Sigmoid colon (tissue), 7 donors: ENCODE measurements around the gene QKI. TPM values are rescaled to one million over a fixed set of nuclear protein-coding genes. Genes with fewer than 3 reads are reported as not detected.

ENCODE experiments used
- DNase-seq: peaks from one replicate; pipeline ENCODE4 v3.0.0-alpha.2; 2019
- H3K27ac ChIP-seq, 4 donors: fragments of 200-600 bp; sonication (generic); one replicate each; pipeline ENCODE4 v1.5.1; 2016 to 2019; ENCODE audit warnings: mild to moderate bottlenecking in 1 of 4
- H3K27me3 ChIP-seq, 3 donors: fragments of 200-600 bp; sonication (generic); one replicate each; pipeline ENCODE4 v1.5.1; 2019; ENCODE audit warnings: mild to moderate bottlenecking in 1 of 3
- H3K36me3 ChIP-seq, 4 donors: fragments of 200-600 bp; sonication (generic); one replicate each; pipeline ENCODE4 v1.5.1; 2016 to 2019
- H3K4me1 ChIP-seq, 4 donors: fragments of 200-600 bp; sonication (generic); one replicate each; pipeline ENCODE4 v1.5.1; 2017 to 2019
- H3K4me3 ChIP-seq, 4 donors: fragments of 200-600 bp; sonication (generic); one replicate each; pipeline ENCODE4 v1.5.1; 2017 to 2019; ENCODE audit warnings: mild to moderate bottlenecking in 2 of 4, moderate library complexity in 1 of 4
- H3K9me3 ChIP-seq, 4 donors: fragments of 200-600 bp in 3 of 4; sonication (generic) in 3 of 4; one replicate each; pipeline versions ENCODE4 v1.5.1 to v1.6.1; 2013 to 2019
- EP300 ChIP-seq, 4 donors: sonication (generic); formaldehyde crosslinking; IDR thresholded peaks; one replicate each; pipeline ENCODE4 v1.6.1; 2017; ENCODE audit warnings: antibody characterized with exemption in 4 of 4
- POLR2A ChIP-seq, 2 donors: fragments of 450-650 bp; IDR thresholded peaks; one replicate each; pipeline ENCODE4 v1.6.1; 2016; ENCODE audit warnings: antibody characterized with exemption in 2 of 2, mild to moderate bottlenecking in 2 of 2, moderate library complexity in 2 of 2
- POLR2AphosphoS5 ChIP-seq, 4 donors: sonication (generic); formaldehyde crosslinking; IDR thresholded peaks; one replicate each; pipeline ENCODE4 v1.6.1; 2017; ENCODE audit warnings: antibody characterized with exemption in 4 of 4
- WGBS, 2 donors: extraction: QIAGEN DNeasy Blood & Tissue Kit; methylation state at CpG; one replicate each; pipeline ENCODE4 v1.1.7; 2013; 5-methylcytosine and 5-hydroxymethylcytosine counted together
- intact Hi-C: fragments of 100-400 bp; cut with DNase I; formaldehyde crosslinking; loops from one replicate; pipeline ENCODE4 v1.15.1; 2023
- polyA plus RNA-seq, 3 donors: library from polyadenylated mRNA; stranded (reverse); fragments of 200-250 nt; gene quantifications; one replicate each; pipeline ENCODE4 v1.2.3, GENCODE V29; 2013
- total RNA-seq, 4 donors: library from RNA; depleted of rRNA; stranded (reverse); fragments of >200 nt; gene quantifications; one replicate each; pipeline ENCODE4 v1.1.0, GENCODE V29; 2016
- TF ChIP-seq, protein P1 (sequence below), 4 experiments: fragments of 450-650 bp in 3 of 4; fragments of 200-600 bp in 1 of 4; IDR thresholded peaks; one replicate each; pipeline ENCODE4 v1.5.1; 2016 to 2019; ENCODE audit warnings: antibody characterized with exemption in 4 of 4, mild to moderate bottlenecking in 3 of 4, moderate library complexity in 2 of 4
- donor health status: healthy with polysubstance abuse.
- donor health status: Bipolar disorder and iron deficiency.
- donor health status: healthy.

Gene QKI
- total and polyA plus RNA-seq, 7 donors: 9.2 to 146 (median 139) TPM

DNA sequence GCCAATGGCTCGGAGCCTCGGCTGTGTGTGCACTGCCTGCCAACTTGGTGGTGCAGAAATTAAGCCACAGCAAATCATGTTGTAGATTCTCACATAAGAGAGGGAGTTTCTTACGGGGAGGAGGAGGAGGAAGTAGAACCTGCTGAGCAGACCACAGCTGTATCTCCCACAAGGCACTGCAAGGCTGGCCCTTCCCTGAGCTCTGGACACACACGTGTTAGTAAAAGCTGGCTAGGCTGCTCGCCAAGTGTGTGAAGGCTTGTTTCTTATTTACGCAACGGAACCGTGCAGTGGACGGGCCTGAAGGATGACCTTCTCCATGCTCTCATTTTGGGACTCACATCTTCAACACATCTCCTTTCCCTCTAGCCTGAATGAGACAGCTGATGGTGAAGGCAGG, 15.7 kb upstream of the QKI start:
- Histone ChIP-seq H3K9me3 (no peaks in the 10 kb centered on the region), H3K4me3 (no peak overlapping the region), H3K4me1 (peaks cover 0 to 14% (median 2%) of the 10 kb centered on the region in 4 donors), H3K27me3 (no peaks in the 10 kb centered on the region), H3K36me3 (no peaks in the 10 kb centered on the region), H3K27ac (no peak overlapping the region)
- intact Hi-C loops: no loop called here
- DNase-seq: peak; percentile 82
- 75 to 83% methylated on average over 9 of the region's 9 CpGs for WGBS, 2 donors
- TF ChIP-seq, protein P1, sequence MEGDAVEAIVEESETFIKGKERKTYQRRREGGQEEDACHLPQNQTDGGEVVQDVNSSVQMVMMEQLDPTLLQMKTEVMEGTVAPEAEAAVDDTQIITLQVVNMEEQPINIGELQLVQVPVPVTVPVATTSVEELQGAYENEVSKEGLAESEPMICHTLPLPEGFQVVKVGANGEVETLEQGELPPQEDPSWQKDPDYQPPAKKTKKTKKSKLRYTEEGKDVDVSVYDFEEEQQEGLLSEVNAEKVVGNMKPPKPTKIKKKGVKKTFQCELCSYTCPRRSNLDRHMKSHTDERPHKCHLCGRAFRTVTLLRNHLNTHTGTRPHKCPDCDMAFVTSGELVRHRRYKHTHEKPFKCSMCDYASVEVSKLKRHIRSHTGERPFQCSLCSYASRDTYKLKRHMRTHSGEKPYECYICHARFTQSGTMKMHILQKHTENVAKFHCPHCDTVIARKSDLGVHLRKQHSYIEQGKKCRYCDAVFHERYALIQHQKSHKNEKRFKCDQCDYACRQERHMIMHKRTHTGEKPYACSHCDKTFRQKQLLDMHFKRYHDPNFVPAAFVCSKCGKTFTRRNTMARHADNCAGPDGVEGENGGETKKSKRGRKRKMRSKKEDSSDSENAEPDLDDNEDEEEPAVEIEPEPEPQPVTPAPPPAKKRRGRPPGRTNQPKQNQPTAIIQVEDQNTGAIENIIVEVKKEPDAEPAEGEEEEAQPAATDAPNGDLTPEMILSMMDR (IDR thresholded peaks at IDR 0.05): no peak
- TF ChIP-seq POLR2AphosphoS5 (IDR thresholded peaks at IDR 0.05) (peak in 1 of 4 donors; percentile 49), EP300 (IDR thresholded peaks at IDR 0.05) (no peak)

DNA sequence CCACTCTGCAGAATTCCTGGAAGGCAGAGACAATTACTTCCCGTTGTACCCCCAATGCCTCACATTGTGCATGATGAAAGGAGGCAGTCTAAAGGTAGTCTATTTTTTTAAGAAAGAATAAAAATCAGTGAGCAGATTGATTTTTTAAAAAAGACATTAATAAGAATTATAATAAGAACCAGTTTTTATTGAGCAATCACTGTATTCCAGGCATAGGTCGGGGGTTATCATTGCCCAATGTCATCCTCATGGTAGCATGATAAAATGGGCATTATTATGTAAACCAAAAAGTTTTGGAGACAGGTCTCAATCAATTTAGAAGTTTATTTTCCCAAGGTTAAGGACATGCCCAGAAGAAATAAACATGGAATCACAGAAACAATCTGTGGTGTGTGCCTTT, 14.0 kb upstream of the QKI start:
- intact Hi-C loops: no loop called here
- H3K36me3 ChIP-seq: no peaks in the 10 kb centered on the region
- no peak overlapping the region for H3K4me3 ChIP-seq
- no peak for DNase-seq
- peaks cover 0 to 19% (median 8%) of the 10 kb centered on the region in 4 donors for H3K4me1 ChIP-seq
- H3K9me3 ChIP-seq: no peaks in the 10 kb centered on the region
- H3K27me3 ChIP-seq: no peaks in the 10 kb centered on the region
- 83 to 92% methylated on average over 2 of the region's 2 CpGs for WGBS, 2 donors
- TF ChIP-seq, protein P1 (IDR thresholded peaks at IDR 0.05): no peak
- TF ChIP-seq POLR2A (IDR thresholded peaks at IDR 0.05) (no peak), POLR2AphosphoS5 (IDR thresholded peaks at IDR 0.05) (no peak), EP300 (IDR thresholded peaks at IDR 0.05) (no peak)
- H3K27ac ChIP-seq: no peak overlapping the region

DNA sequence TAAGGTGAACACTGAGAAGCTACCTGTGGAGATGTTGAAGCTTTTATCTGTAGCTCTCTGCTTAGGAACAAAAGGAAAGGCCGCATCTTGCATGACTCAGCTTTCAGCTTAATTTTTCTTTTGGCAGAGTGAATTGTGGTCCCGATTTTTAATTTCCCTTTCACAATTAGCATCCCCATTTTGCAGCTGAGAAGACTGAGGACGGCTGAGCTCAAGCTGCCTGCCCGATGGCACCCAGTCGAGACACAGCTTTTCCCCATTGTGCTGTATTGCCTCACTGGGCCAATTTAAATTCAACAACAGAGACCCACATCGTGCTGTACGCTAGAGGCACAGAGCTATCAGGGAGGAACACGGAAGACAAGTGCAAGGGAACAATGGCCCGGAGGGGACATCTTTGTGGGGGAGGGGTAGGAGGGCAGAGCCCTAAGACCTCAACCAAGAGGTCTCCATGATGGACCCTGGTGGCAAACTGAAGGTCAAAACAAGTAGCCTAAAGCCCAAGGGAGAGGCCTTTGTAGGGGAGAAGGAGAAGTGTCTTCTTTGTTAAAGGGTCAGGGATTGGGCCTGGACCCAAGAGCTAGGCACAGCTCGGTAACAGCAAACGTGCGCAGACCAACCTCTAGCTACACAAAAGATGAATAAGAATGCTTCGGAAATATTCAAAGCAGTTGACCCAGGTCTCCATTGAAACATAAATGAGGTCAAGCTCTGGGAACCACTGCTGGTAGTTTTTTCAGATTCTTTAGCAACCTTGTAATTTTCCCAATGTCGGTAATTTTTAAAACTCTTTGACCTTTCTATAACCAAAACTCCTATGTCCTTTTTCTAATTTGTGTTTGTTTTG, 13.3 kb upstream of the QKI start:
- intact Hi-C loops: no loop called here
- TF ChIP-seq EP300 (IDR thresholded peaks at IDR 0.05): no peak
- Histone ChIP-seq H3K27ac (no peak overlapping the region), H3K36me3 (no peaks in the 10 kb centered on the region), H3K9me3 (no peaks in the 10 kb centered on the region), H3K4me1 (peaks cover 0 to 19% (median 14%) of the 10 kb centered on the region in 4 donors), H3K27me3 (no peaks in the 10 kb centered on the region), H3K4me3 (no peak overlapping the region)
- DNase-seq: no peak
- WGBS, 2 donors: 87 to 95% methylated on average over 14 of the region's 14 CpGs

DNA sequence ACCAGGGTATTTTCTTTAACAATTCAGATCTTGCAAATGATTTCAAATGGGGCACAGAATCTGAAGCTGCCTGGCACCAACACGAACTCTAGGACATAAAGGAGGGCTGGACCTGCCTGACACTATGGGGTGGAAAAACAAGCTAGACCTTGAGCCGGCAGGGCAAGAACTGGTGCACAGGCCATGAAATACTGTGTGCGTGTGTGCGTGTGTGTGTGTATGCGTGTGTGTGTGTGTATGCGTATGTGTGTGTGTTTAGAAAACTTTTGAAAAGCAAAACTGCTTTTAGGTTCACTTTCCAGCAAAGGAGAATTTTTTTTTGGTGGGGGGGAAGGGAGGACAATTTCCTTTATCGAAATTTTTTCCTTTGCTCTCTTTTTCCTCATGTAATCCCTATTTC, 11.9 kb upstream of the QKI start:
- H3K4me1 ChIP-seq: peaks cover 0 to 18% (median 14%) of the 10 kb centered on the region in 4 donors

DNA sequence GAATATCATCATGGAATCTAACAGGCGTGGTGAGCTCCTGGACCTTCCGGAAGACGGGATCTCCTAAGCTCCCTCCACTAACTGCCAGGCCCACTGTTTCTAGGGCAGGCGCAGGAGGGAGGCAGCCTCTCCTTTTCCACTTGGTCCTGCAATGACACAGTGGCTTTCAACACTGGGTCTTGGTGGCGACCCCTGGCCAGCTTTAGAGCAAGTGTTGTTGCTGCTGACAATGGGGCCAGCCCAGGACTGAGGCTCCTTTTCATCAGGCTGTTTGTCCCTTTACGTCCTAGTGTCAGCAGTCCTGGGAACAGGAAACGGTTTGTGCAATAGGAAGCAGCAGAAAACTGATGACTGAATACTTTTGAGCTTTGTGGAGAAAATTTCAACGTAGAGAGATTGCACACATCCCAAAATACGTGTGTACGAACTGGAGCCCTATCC, 9.7 kb upstream of the QKI start:
- no peaks in the 10 kb centered on the region for H3K27me3 ChIP-seq
- H3K4me3 ChIP-seq: no peak overlapping the region
- DNase-seq: peak; percentile 74
- no peaks in the 10 kb centered on the region for H3K9me3 ChIP-seq
- 80 to 83% methylated on average over 10 of the region's 10 CpGs for WGBS, 2 donors
- peak overlapping the region; percentile 80 to 84 (median 82) for H3K27ac ChIP-seq
- H3K36me3 ChIP-seq: no peaks in the 10 kb centered on the region
- TF ChIP-seq, protein P1 (IDR thresholded peaks at IDR 0.05): no peak
- TF ChIP-seq POLR2AphosphoS5 (IDR thresholded peaks at IDR 0.05) (peak; percentile 31 to 69 (median 46)), EP300 (IDR thresholded peaks at IDR 0.05) (peak in 1 of 4 donors; percentile 24), POLR2A (IDR thresholded peaks at IDR 0.05) (peak in 1 of 2 donors; percentile 13)
- peaks cover 0 to 18% (median 14%) of the 10 kb centered on the region in 4 donors for H3K4me1 ChIP-seq
- intact Hi-C loops: loop anchor here (5.0 kb wide), 1 partner anchor 48 kb away; no protein-coding TSS in a partner anchor

More for the DNA sequence above, 11.9 kb upstream of the QKI start:
- Histone ChIP-seq H3K4me3 (no peak overlapping the region), H3K9me3 (no peaks in the 10 kb centered on the region), H3K27me3 (no peaks in the 10 kb centered on the region), H3K36me3 (no peaks in the 10 kb centered on the region), H3K27ac (no peak overlapping the region)
- WGBS, 2 donors: 87 to 88% methylated on average over 7 of the region's 7 CpGs
- DNase-seq: no peak
- TF ChIP-seq, protein P1 (IDR thresholded peaks at IDR 0.05): no peak
- no peak for TF ChIP-seq POLR2AphosphoS5 (IDR thresholded peaks at IDR 0.05)
- no peak for TF ChIP-seq EP300 (IDR thresholded peaks at IDR 0.05)
- no peak for TF ChIP-seq POLR2A (IDR thresholded peaks at IDR 0.05)
- intact Hi-C loops: no loop called here
